Breast epithelium (tissue), 4 donors: Measurements from ENCODE around the gene SMIM24. TPM values are rescaled to one million over a fixed set of nuclear protein-coding genes. Genes with fewer than 3 reads are reported as not detected.
"Not testable (repeated sequence)": the region's sequence is repeated elsewhere in the genome, so short reads cannot be mapped to it uniquely, and the experiment has no call there.

Experiments
- DNase-seq, 2 donors: peaks; one replicate each; pipeline ENCODE4 v3.0.0-alpha.2; 2019; ENCODE audit warnings: low spot score in 2 of 2
- H3K27ac ChIP-seq, 2 donors: fragments of 200-600 bp; sonication (generic) in 1 of 2; one replicate each; pipeline ENCODE4 v1.5.1; 2016 to 2019; ENCODE audit warnings: mild to moderate bottlenecking in 1 of 2
- H3K27me3 ChIP-seq, 2 donors: fragments of 200-600 bp; sonication (generic) in 1 of 2; one replicate each; pipeline versions ENCODE4 v1.5.1 to v1.6.0; 2017 to 2019; ENCODE audit warnings: control low read depth in 1 of 2, mild to moderate bottlenecking in 1 of 2
- H3K36me3 ChIP-seq: fragments of 200-600 bp; one replicate; pipeline ENCODE4 v1.5.1; 2019
- H3K4me1 ChIP-seq, 2 donors: fragments of 200-600 bp; sonication (generic); one replicate each; pipeline ENCODE4 v1.5.1; 2016 to 2019; ENCODE audit warnings: control low read depth in 1 of 2
- H3K4me3 ChIP-seq, 3 donors: fragments of 200-600 bp; sonication (generic); 1 replicate in 2 of 3; 2 replicates in 1 of 3; pipeline ENCODE4 v1.5.1; 2016 to 2019; ENCODE audit warnings: mild to moderate bottlenecking in 3 of 3, moderate library complexity in 2 of 3
- H3K9me3 ChIP-seq, 2 donors: fragments of 200-600 bp; sonication (generic) in 1 of 2; one replicate each; pipeline ENCODE4 v1.5.1; 2016 to 2019; ENCODE audit warnings: control low read depth in 1 of 2
- POLR2A ChIP-seq: fragments of 450-650 bp; IDR thresholded peaks from one replicate; pipeline ENCODE4 v1.6.1; 2016; ENCODE audit warnings: antibody characterized with exemption, mild to moderate bottlenecking, moderate library complexity
- POLR2AphosphoS5 ChIP-seq, 3 donors: sonication (generic); formaldehyde crosslinking; IDR thresholded peaks; one replicate each; pipeline ENCODE4 v1.6.1; 2017; ENCODE audit warnings: antibody characterized with exemption in 3 of 3
- intact Hi-C: fragments of 100-400 bp; cut with DNase I; formaldehyde crosslinking; loops from one replicate; pipeline ENCODE4 v1.15.1; 2023; ENCODE audit warnings: low total_unique reads
- total RNA-seq, 3 donors: library from RNA; depleted of rRNA; stranded (reverse); fragments of >200 nt; gene quantifications; one replicate each; pipeline ENCODE4 v1.1.0, GENCODE V29; 2016
- TF ChIP-seq, protein P1 (sequence below), 3 donors: fragments of 450-650 bp; IDR thresholded peaks; one replicate each; pipeline ENCODE4 v1.5.1; 2016 to 2017; ENCODE audit warnings: antibody characterized with exemption in 3 of 3, mild to moderate bottlenecking in 3 of 3, moderate library complexity in 3 of 3

SMIM24 gene
- total RNA-seq, 3 donors from 2014 or later = 2.0 to 6.7 TPM; not detected in 1

DNA sequence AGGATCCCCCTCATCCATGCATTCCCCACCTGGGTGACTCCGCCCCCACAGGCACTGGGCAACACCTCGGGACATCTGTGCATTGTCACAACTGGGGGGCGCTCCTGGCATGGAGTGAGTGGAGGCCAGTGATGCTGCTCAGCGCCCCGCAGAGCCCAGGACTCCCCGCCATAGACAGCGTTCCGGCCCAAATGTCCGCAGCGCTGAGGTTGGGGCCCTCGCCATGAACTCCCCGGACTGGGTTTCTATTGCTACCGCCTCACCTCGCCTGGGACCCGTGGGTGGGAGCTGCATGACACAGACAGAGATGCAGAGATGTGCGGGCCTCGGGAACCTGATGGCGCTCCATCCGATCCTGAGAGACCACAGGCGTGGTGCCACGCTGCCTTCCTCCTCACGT, 30.4 kb upstream of the SMIM24 start:
- TF ChIP-seq POLR2A (no peak), POLR2AphosphoS5 (IDR thresholded peaks at IDR 0.05) (no peak)
- TF ChIP-seq, protein P1, sequence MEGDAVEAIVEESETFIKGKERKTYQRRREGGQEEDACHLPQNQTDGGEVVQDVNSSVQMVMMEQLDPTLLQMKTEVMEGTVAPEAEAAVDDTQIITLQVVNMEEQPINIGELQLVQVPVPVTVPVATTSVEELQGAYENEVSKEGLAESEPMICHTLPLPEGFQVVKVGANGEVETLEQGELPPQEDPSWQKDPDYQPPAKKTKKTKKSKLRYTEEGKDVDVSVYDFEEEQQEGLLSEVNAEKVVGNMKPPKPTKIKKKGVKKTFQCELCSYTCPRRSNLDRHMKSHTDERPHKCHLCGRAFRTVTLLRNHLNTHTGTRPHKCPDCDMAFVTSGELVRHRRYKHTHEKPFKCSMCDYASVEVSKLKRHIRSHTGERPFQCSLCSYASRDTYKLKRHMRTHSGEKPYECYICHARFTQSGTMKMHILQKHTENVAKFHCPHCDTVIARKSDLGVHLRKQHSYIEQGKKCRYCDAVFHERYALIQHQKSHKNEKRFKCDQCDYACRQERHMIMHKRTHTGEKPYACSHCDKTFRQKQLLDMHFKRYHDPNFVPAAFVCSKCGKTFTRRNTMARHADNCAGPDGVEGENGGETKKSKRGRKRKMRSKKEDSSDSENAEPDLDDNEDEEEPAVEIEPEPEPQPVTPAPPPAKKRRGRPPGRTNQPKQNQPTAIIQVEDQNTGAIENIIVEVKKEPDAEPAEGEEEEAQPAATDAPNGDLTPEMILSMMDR (IDR thresholded peaks at IDR 0.05) = no peak
- DNase-seq = no peak
- intact Hi-C loops = no loop called here
- no peaks in the 10 kb centered on the region for H3K27me3 ChIP-seq
- no peak overlapping the region for H3K27ac ChIP-seq
- H3K36me3 ChIP-seq = no peaks in the 10 kb centered on the region
- no peaks in the 10 kb centered on the region for H3K9me3 ChIP-seq
- peaks cover 0 to 8% of the 10 kb centered on the region in 2 donors for H3K4me1 ChIP-seq
- H3K4me3 ChIP-seq = no peak overlapping the region

DNA sequence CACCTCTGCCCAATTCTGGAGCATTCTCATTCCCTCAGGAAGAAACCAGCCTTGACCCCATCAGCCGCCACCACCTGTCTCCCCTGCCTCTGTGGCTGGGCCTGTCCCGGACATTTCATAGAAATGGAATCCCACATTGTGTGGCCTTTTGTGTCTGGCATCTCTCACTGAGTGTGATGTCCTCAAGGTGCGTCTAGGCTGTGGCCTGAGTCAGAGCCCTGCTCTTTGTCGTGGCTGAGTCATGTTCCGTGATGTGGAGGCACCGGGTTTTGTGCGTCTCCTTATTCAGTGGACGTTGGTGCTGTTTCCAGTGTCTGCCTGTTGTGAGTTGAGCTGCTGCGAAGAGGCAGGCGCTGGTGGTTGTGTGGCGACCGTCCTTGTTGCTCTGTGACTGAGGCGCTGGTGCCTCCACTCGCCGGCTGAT, 29.3 kb upstream of the SMIM24 start:
- Histone ChIP-seq H3K27me3 (no peaks in the 10 kb centered on the region), H3K4me1 (peaks cover 0 to 9% of the 10 kb centered on the region in 2 donors), H3K9me3 (no peaks in the 10 kb centered on the region), H3K36me3 (no peaks in the 10 kb centered on the region), H3K4me3 (no peak overlapping the region), H3K27ac (no peak overlapping the region)
- no peak for DNase-seq
- intact Hi-C loops = no loop called here
- TF ChIP-seq POLR2AphosphoS5 (IDR thresholded peaks at IDR 0.05) (no peak), POLR2A (no peak)
- TF ChIP-seq, protein P1 (IDR thresholded peaks at IDR 0.05) = no peak

DNA sequence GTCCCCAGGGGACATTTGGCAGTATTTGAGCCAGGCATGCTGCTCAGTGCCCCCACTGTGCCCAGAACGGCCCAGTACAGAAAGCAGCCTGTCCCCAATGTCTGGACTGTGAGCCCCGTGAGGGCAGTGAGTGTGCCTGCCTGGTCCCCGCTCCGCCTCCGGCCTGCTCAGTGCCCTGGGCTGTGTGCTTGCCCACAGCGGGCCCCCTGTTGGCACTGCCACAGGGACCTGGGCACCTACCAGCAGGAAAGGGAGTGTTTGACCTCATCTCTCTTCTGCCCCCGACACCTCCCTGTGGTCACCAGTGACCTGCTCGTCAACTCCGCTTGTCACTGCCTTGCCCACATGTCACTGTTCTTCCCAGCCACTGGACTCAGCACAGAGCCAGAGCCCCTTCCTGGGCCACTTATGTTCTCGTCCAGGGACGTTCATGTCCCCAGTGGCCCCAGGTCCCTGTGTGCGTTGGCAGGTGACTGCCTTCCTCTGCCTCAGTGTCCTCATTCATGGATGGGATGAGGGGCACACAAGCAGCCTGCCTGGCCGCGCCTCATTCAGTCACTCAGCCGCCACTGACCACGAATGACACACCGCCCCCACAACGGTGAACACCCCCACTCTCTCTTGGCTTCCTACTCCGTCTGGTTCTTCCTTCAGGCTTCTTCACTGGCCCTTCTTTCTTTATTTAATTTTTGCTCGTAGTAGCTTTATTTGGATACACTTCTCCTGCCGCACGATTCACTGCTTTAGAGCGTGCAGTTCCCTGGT, 28.6 kb upstream of the SMIM24 start:
- intact Hi-C loops = no loop called here
- DNase-seq = no peak
- Histone ChIP-seq H3K9me3 (no peaks in the 10 kb centered on the region), H3K27ac (peak overlapping the region in 1 of 2 donors; percentile 25), H3K4me3 (no peak overlapping the region), H3K27me3 (no peaks in the 10 kb centered on the region), H3K4me1 (peaks cover 0 to 9% of the 10 kb centered on the region in 2 donors), H3K36me3 (no peaks in the 10 kb centered on the region)
- TF ChIP-seq, protein P1 (IDR thresholded peaks at IDR 0.05) = no peak
- no peak for TF ChIP-seq POLR2AphosphoS5 (IDR thresholded peaks at IDR 0.05)
- TF ChIP-seq POLR2A = no peak

DNA sequence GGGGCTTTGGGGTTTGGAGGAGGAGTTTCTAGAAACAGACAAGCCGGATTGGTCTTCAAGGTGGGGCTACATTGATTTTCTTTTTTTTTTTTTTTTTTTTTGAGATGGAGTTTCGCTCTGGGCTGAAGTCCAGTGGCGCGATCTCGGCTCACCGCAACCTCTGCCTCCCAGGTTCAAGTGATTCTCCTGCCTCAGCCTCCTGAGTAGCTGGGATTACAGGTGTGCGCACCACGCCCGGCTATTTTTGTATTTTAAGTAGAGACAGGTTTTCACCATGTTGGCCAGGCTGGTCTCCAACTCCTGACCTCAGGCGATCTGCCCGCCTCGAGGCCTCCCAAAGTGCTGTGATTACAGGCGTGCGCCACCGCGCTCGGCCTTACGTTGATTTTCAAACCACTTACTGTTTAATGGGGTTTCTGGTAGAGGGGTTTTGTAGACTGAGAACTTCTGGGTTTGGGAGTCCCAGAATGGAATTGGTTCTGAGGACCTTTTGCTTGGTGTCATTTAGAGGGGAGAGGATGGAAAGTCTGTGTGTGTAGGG, 27.9 kb upstream of the SMIM24 start:
- Histone ChIP-seq H3K27ac (peak overlapping the region in 1 of 2 donors; percentile 25), H3K4me3 (peak overlapping the region in 1 of 3 donors; percentile 100)
- H3K36me3 ChIP-seq, DNase-seq, intact Hi-C loops, H3K4me1 ChIP-seq, H3K27me3 ChIP-seq, H3K9me3 ChIP-seq: not testable (repeated sequence)

DNA sequence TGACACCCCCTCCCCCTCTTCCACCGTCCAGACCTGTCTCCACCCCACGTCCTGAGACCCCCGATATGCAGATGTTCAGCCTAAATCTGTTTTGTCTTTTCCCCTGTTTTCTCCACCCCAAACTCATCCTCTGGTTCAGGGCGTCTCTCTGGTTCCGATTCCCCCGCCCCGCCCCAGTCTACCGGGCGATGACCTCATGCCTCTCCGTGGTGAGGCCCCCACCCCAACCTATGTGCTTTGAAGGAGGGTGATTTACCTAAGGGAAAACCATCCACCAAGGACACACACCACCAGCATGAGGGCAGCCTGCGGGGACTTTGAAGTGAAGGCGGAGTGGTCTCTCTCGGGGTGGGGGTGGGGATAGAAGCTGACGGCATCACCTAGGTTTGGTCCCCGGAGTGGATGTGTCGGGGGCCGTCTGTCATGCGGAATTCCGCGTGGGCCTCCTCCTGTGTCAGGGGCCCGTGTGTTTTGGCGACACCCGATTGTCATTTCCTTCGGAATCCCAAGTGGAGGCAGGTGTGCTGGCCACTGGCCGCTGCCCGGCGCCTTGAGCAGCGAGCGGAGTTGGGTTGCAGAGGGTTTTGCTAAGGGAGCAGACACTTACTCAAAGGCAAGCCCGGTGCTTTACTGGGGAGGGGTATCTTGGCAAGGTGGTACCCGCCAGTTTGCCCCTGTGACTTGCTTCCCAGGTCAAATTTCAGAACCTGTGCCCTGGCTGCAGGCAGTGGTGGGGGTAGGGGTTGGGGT, 27.2 kb upstream of the SMIM24 start:
- peak in 1 of 2 donors; percentile 51 for DNase-seq
- H3K27ac ChIP-seq = peak overlapping the region; percentile 95 to 98
- H3K4me1 ChIP-seq = peaks cover 0 to 9% of the 10 kb centered on the region in 2 donors
- TF ChIP-seq POLR2A (no peak), POLR2AphosphoS5 (IDR thresholded peaks at IDR 0.05) (no peak)
- TF ChIP-seq, protein P1 (IDR thresholded peaks at IDR 0.05) = no peak
- H3K9me3 ChIP-seq = no peaks in the 10 kb centered on the region
- intact Hi-C loops = no loop called here
- H3K27me3 ChIP-seq = no peaks in the 10 kb centered on the region
- peak overlapping the region; percentile 86 to 100 (median 91) for H3K4me3 ChIP-seq
- H3K36me3 ChIP-seq = no peaks in the 10 kb centered on the region
